H9 (cell line): ENCODE data around the gene SHISA3. TPM values are rescaled to one million over a fixed set of nuclear protein-coding genes. Genes with fewer than 3 reads are reported as not detected.

Experiments used
- DNase-seq: peaks from one replicate; pipeline ENCODE4 v3.0.0-alpha.2; 2017
- H2AFZ ChIP-seq: one replicate; pipeline ENCODE4 v1.6.1; 2013; ENCODE audit warnings: mild to moderate bottlenecking, low read length, control low read depth, moderate library complexity
- H2AK5ac ChIP-seq: 2 replicates; pipeline ENCODE4 v1.6.1; 2013; ENCODE audit warnings: low read length, control low read depth, mixed read lengths; ENCODE audit not compliant: insufficient read length
- H2BK120ac ChIP-seq: one replicate; pipeline ENCODE4 v1.6.1; 2013; ENCODE audit warnings: low read depth, mild to moderate bottlenecking, low read length, control low read depth, inconsistent platforms; ENCODE audit not compliant: poor library complexity, severe bottlenecking
- H2BK12ac ChIP-seq: 2 replicates; pipeline ENCODE4 v1.6.1; 2013; ENCODE audit warnings: low read length, control low read depth, mixed read lengths, low read depth; ENCODE audit not compliant: insufficient read length
- H2BK15ac ChIP-seq: 2 replicates; pipeline ENCODE4 v1.6.1; 2013; ENCODE audit warnings: low read depth, low read length, control low read depth
- H2BK20ac ChIP-seq: one replicate; pipeline ENCODE4 v1.6.1; 2013; ENCODE audit warnings: low read depth, mild to moderate bottlenecking, low read length, control low read depth, inconsistent platforms; ENCODE audit not compliant: poor library complexity, severe bottlenecking
- H2BK5ac ChIP-seq: 2 replicates; pipeline ENCODE4 v1.6.1; 2013; ENCODE audit warnings: low read length, control low read depth, mixed read lengths; ENCODE audit not compliant: insufficient read length
- H3K14ac ChIP-seq: 2 replicates; pipeline ENCODE4 v1.6.1; 2013; ENCODE audit warnings: low read length, control low read depth; ENCODE audit not compliant: insufficient read depth
- H3K18ac ChIP-seq: 2 replicates; pipeline ENCODE4 v1.6.1; 2013; ENCODE audit warnings: low read depth, mild to moderate bottlenecking, mixed read lengths, low read length, control low read depth; ENCODE audit not compliant: insufficient read length
- H3K23ac ChIP-seq: 2 replicates; pipeline ENCODE4 v1.6.1; 2013; ENCODE audit warnings: low read length, control low read depth, mixed read lengths, low read depth; ENCODE audit not compliant: insufficient read length
- H3K23me2 ChIP-seq: 2 replicates; pipeline ENCODE4 v1.6.1; 2013; ENCODE audit warnings: low read depth, mild to moderate bottlenecking, mixed read lengths, low read length, control low read depth; ENCODE audit not compliant: insufficient read length, poor library complexity, severe bottlenecking
- H3K27ac ChIP-seq: 2 replicates; pipeline ENCODE4 v1.5.1; 2013; ENCODE audit warnings: low read length, control low read depth, mixed read lengths, low read depth; ENCODE audit not compliant: insufficient read length
- H3K27me3 ChIP-seq: 2 replicates; pipeline ENCODE4 v1.6.1; 2013; ENCODE audit warnings: low read length, control low read depth, inconsistent platforms; ENCODE audit not compliant: insufficient read depth
- H3K4ac ChIP-seq: 2 replicates; pipeline ENCODE4 v1.6.1; 2013; ENCODE audit warnings: low read depth, mild to moderate bottlenecking, control low read depth, inconsistent platforms, low read length, moderate library complexity
- H3K4me1 ChIP-seq: 2 replicates; pipeline ENCODE4 v1.6.1; 2013; ENCODE audit warnings: low read length, control low read depth, inconsistent platforms; ENCODE audit not compliant: insufficient read depth
- H3K4me2 ChIP-seq: 2 replicates; pipeline ENCODE4 v1.6.1; 2013; ENCODE audit warnings: low read length, control low read depth, mixed read lengths; ENCODE audit not compliant: insufficient read length, insufficient read depth
- H3K56ac ChIP-seq: 2 replicates; pipeline ENCODE4 v1.6.1; 2013; ENCODE audit warnings: low read depth, mild to moderate bottlenecking, mixed read lengths, low read length, control low read depth; ENCODE audit not compliant: insufficient read length
- H3K79me1 ChIP-seq: 2 replicates; pipeline ENCODE4 v1.6.1; 2013; ENCODE audit warnings: low read depth, mild to moderate bottlenecking, moderate library complexity, low read length, control low read depth, inconsistent platforms; ENCODE audit not compliant: insufficient read depth, poor library complexity, severe bottlenecking
- H3K79me2 ChIP-seq: 2 replicates; pipeline ENCODE4 v1.6.1; 2013; ENCODE audit warnings: low read length, control low read depth, inconsistent platforms; ENCODE audit not compliant: insufficient read depth
- H3K9ac ChIP-seq: 2 replicates; pipeline ENCODE4 v1.6.1; 2013; ENCODE audit warnings: low read length, control low read depth, mixed read lengths; ENCODE audit not compliant: insufficient read length; ENCODE audit errors: extremely low read depth
- H3K9me3 ChIP-seq: one replicate; pipeline ENCODE4 v1.6.1; 2013; ENCODE audit warnings: low read depth, low read length, inconsistent platforms; ENCODE audit not compliant: control insufficient read depth
- H3T11ph ChIP-seq: one replicate; pipeline ENCODE4 v1.6.1; 2013; ENCODE audit warnings: mild to moderate bottlenecking, low read length, control low read depth, inconsistent platforms
- H4K20me1 ChIP-seq: one replicate; pipeline ENCODE4 v1.6.1; 2013; ENCODE audit not compliant: control insufficient read depth, insufficient read length, insufficient read depth
- H4K5ac ChIP-seq: 2 replicates; pipeline ENCODE4 v1.6.1; 2013; ENCODE audit warnings: low read depth, mild to moderate bottlenecking, mixed read lengths, low read length, control low read depth; ENCODE audit not compliant: insufficient read length
- H4K8ac ChIP-seq: replicated peaks from 2 replicates; pipeline ENCODE4 v1.6.1; 2013; ENCODE audit warnings: low read length, control low read depth, mixed read lengths, low read depth; ENCODE audit not compliant: insufficient read length
- H4K91ac ChIP-seq: 2 replicates; pipeline ENCODE4 v1.6.1; 2013; ENCODE audit warnings: low read depth, mild to moderate bottlenecking, moderate library complexity, mixed read lengths, low read length, control low read depth; ENCODE audit not compliant: insufficient read length
- H3K27ac Mint-ChIP-seq, 3 experiments: 2 replicates in 2 of 3; 3 replicates in 1 of 3; pipeline ENCODE4 v1.8.0; 2020 to 2021; ENCODE audit warnings: mixed read lengths in 3 of 3, mild to moderate bottlenecking in 1 of 3, moderate library complexity in 1 of 3
- H3K27me3 Mint-ChIP-seq: 2 replicates; pipeline ENCODE4 v1.8.0; 2021; ENCODE audit warnings: low read depth, mild to moderate bottlenecking, moderate library complexity, mixed read lengths
- H3K36me3 Mint-ChIP-seq, 3 experiments: 2 replicates in 2 of 3; 3 replicates in 1 of 3; pipeline ENCODE4 v1.8.0; 2020 to 2021; ENCODE audit warnings: low read depth in 3 of 3, mixed read lengths in 3 of 3; ENCODE audit not compliant: insufficient read depth in 1 of 3
- H3K4me1 Mint-ChIP-seq, 2 experiments: 2 replicates each; pipeline ENCODE4 v1.8.0; 2020; ENCODE audit warnings: mixed read lengths in 2 of 2
- H3K4me3 Mint-ChIP-seq, 2 experiments: 2 replicates in 1 of 2; 3 replicates in 1 of 2; pipeline ENCODE4 v1.8.0; 2020 to 2021; ENCODE audit warnings: mild to moderate bottlenecking in 2 of 2, mixed read lengths in 2 of 2, moderate library complexity in 1 of 2
- H3K9me3 Mint-ChIP-seq, 2 experiments: 2 replicates in 1 of 2; 3 replicates in 1 of 2; pipeline ENCODE4 v1.8.0; 2020; ENCODE audit warnings: mild to moderate bottlenecking in 2 of 2, mixed read lengths in 2 of 2, moderate library complexity in 1 of 2
- CTCF ChIP-seq: fragments of 200-600 bp; sonication (generic); conservative IDR thresholded peaks from 3 replicates; pipeline ENCODE4 v1.8.0; 2021; ENCODE audit warnings: antibody characterized with exemption, mild to moderate bottlenecking
- WGBS: extraction: QIAGEN DNeasy Blood & Tissue Kit; methylation state at CpG from one replicate; pipeline ENCODE4 v1.1.7; 2013; ENCODE audit warnings: missing lambda C conversion rate, low lambda C conversion rate, mixed read lengths; ENCODE audit not compliant: insufficient read length; ENCODE audit errors: extremely low coverage; 5-methylcytosine and 5-hydroxymethylcytosine counted together
- total RNA-seq: library from RNA; stranded (reverse); gene quantifications from 2 replicates; pipeline ENCODE4 v1.2.1, GENCODE V29; 2021

Gene SHISA3
- total RNA-seq, 1 experiment from 2014 or later = 1.7 TPM

DNA sequence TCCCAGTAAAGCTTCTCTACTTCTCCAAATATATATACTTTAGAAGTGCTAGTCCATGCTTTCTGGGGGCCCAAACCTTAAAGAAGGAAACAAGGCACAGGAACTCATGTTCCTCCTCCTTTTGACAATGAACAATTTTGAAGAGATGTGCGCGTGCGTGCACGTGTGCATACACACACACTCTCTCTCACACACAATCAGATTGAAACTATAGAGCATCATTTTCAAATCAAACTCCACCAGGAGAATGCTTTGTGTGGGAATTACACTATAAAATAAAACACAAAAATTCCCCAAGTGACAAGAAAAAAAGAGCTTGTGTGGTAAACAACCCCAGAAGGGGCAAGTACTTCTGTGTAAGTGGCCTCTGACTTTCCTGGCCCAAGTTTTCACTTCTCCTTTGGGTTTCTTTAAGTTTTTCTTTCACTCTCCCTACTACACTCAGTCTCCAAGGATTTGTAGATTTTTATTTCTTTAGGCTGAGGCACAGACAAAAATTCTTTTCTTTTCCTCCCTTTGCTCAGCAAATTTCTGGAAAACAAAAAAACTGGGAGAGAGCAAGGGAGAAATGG, 46.6 kb upstream of the SHISA3 start:
- TF ChIP-seq CTCF = no peak
- H3K36me3 Mint-ChIP-seq = no peaks in the 10 kb centered on the region
- H4K8ac ChIP-seq = no peak overlapping the region

More for the DNA sequence above, 46.6 kb upstream of the SHISA3 start:
- Mint-ChIP-seq H3K4me1 (peaks cover 2 to 14% of the 10 kb centered on the region in 2 experiments), H3K9me3 (no peaks in the 10 kb centered on the region), H3K27me3 (peaks cover 3% of the 10 kb centered on the region), H3K27ac (no peak overlapping the region), H3K4me3 (no peak overlapping the region)
- Histone ChIP-seq H2AK5ac (no peak overlapping the region), H2BK120ac (no peak overlapping the region), H3K79me2 (no peaks in the 10 kb centered on the region), H3K79me1 (no peaks in the 10 kb centered on the region), H3K4ac (no peak overlapping the region), H2BK5ac (no peak overlapping the region), H3K4me2 (no peak overlapping the region), H2BK12ac (no peak overlapping the region), H3K18ac (no peak overlapping the region), H3K9me3 (no peaks in the 10 kb centered on the region), H2BK20ac (no peak overlapping the region), H3K56ac (no peak overlapping the region), H3K23me2 (no peaks in the 10 kb centered on the region), H4K20me1 (no peaks in the 10 kb centered on the region), H2AFZ (no peak overlapping the region), H4K5ac (no peak overlapping the region), H3T11ph (no peak overlapping the region), H2BK15ac (no peak overlapping the region), H3K9ac (no peak overlapping the region), H3K27ac (no peak overlapping the region), H3K23ac (no peak overlapping the region), H3K27me3 (no peaks in the 10 kb centered on the region), H4K91ac (no peak overlapping the region), H3K14ac (no peak overlapping the region), H3K4me1 (no peaks in the 10 kb centered on the region; the same call in 1 of the 2 replicates)
- DNase-seq = no peak
- WGBS = no CpG with 5 or more reads among the region's 4 CpGs
